ENCODE data around the gene CENPV.

Gene CENPV

GRCh38 chr17:16358394-16358793, 5.1 kb upstream of the CENPV start:
- no peaks in the 10 kb centered on the region for H3K36me3 ChIP-seq (ENCODE audit: control insufficient read depth, insufficient read depth, low read length)
- no peaks in the 10 kb centered on the region for H3K27me3 ChIP-seq (ENCODE audit: control insufficient read depth, insufficient read depth, low read length)
- no peak overlapping the region for H3K27ac ChIP-seq (ENCODE audit: low read length)
- no peak overlapping the region for H3K4me3 ChIP-seq (ENCODE audit: low read length)
- no peak for DNase-seq (ENCODE audit: low read depth, low spot score)
- no peaks in the 10 kb centered on the region for H3K4me1 ChIP-seq (ENCODE audit: control insufficient read depth, insufficient read depth, low read length)
- H3K9me3 ChIP-seq (ENCODE audit: control insufficient read depth, insufficient read depth, low read length): no peaks in the 10 kb centered on the region

- Histone ChIP-seq H3K4me3 (ENCODE audit: low read length) (no peak overlapping the region), H3K27ac (ENCODE audit: low read length) (no peak overlapping the region)
Observed at GRCh38 chr17:16354585-16354984, 1.3 kb upstream of the CENPV start.

GRCh38 chr17:16352667-16353316, 477 bp downstream of the CENPV start:
- H3K27me3 ChIP-seq (ENCODE audit: control insufficient read depth, insufficient read depth, low read length): no peaks in the 10 kb centered on the region
- peak overlapping the region; percentile 93 for H3K4me3 ChIP-seq (ENCODE audit: low read length)
- H3K9me3 ChIP-seq (ENCODE audit: control insufficient read depth, insufficient read depth, low read length): no peaks in the 10 kb centered on the region
- peaks cover 10% of the 10 kb centered on the region for H3K36me3 ChIP-seq (ENCODE audit: control insufficient read depth, insufficient read depth, low read length)
- H3K4me1 ChIP-seq (ENCODE audit: control insufficient read depth, insufficient read depth, low read length): no peaks in the 10 kb centered on the region
- DNase-seq (ENCODE audit: low read depth, low spot score): no peak
- no CpG with 5 or more reads among the region's 75 CpGs for WGBS (ENCODE audit: insufficient coverage, insufficient read length)
- H3K27ac ChIP-seq (ENCODE audit: low read length): no peak overlapping the region

More at GRCh38 chr17:16354585-16354984, 1.3 kb upstream of the CENPV start:
- H3K36me3 ChIP-seq (ENCODE audit: control insufficient read depth, insufficient read depth, low read length): no peaks in the 10 kb centered on the region
- no peaks in the 10 kb centered on the region for H3K27me3 ChIP-seq (ENCODE audit: control insufficient read depth, insufficient read depth, low read length)
- no peak for DNase-seq (ENCODE audit: low read depth, low spot score)
- H3K4me1 ChIP-seq (ENCODE audit: control insufficient read depth, insufficient read depth, low read length): no peaks in the 10 kb centered on the region
- H3K9me3 ChIP-seq (ENCODE audit: control insufficient read depth, insufficient read depth, low read length): no peaks in the 10 kb centered on the region
- no CpG with 5 or more reads among the region's 14 CpGs for WGBS (ENCODE audit: insufficient coverage, insufficient read length)

GRCh38 chr17:16352303-16352666, 984 bp downstream of the CENPV start:
- peak overlapping the region; percentile 93; the same call in 1 of the 2 replicates for H3K4me3 ChIP-seq (ENCODE audit: low read length)
- WGBS (ENCODE audit: insufficient coverage, insufficient read length): no CpG with 5 or more reads among the region's 25 CpGs
- no peaks in the 10 kb centered on the region for H3K27me3 ChIP-seq (ENCODE audit: control insufficient read depth, insufficient read depth, low read length)

GRCh38 chr17:16351831-16352230, 1.4 kb downstream of the CENPV start:
- no peak for DNase-seq (ENCODE audit: low read depth, low spot score)
- Histone ChIP-seq H3K4me3 (ENCODE audit: low read length) (peak overlapping the region; percentile 93; the same call in 1 of the 2 replicates), H3K4me1 (ENCODE audit: control insufficient read depth, insufficient read depth, low read length) (no peaks in the 10 kb centered on the region), H3K27ac (ENCODE audit: low read length) (no peak overlapping the region), H3K9me3 (ENCODE audit: control insufficient read depth, insufficient read depth, low read length) (no peaks in the 10 kb centered on the region), H3K36me3 (ENCODE audit: control insufficient read depth, insufficient read depth, low read length) (peaks cover 10% of the 10 kb centered on the region), H3K27me3 (ENCODE audit: control insufficient read depth, insufficient read depth, low read length) (no peaks in the 10 kb centered on the region)
- WGBS (ENCODE audit: insufficient coverage, insufficient read length): no CpG with 5 or more reads among the region's 10 CpGs

More at GRCh38 chr17:16352303-16352666, 984 bp downstream of the CENPV start:
- DNase-seq (ENCODE audit: low read depth, low spot score): no peak
- Histone ChIP-seq H3K27ac (ENCODE audit: low read length) (no peak overlapping the region), H3K4me1 (ENCODE audit: control insufficient read depth, insufficient read depth, low read length) (no peaks in the 10 kb centered on the region), H3K9me3 (ENCODE audit: control insufficient read depth, insufficient read depth, low read length) (no peaks in the 10 kb centered on the region), H3K36me3 (ENCODE audit: control insufficient read depth, insufficient read depth, low read length) (peaks cover 10% of the 10 kb centered on the region)

- no peak for DNase-seq (ENCODE audit: low read depth, low spot score)
- Histone ChIP-seq H3K27me3 (ENCODE audit: control insufficient read depth, insufficient read depth, low read length) (no peaks in the 10 kb centered on the region), H3K9me3 (ENCODE audit: control insufficient read depth, insufficient read depth, low read length) (no peaks in the 10 kb centered on the region), H3K36me3 (ENCODE audit: control insufficient read depth, insufficient read depth, low read length) (peaks cover 10% of the 10 kb centered on the region), H3K4me3 (ENCODE audit: low read length) (no peak overlapping the region), H3K27ac (ENCODE audit: low read length) (no peak overlapping the region), H3K4me1 (ENCODE audit: control insufficient read depth, insufficient read depth, low read length) (no peaks in the 10 kb centered on the region)
- WGBS (ENCODE audit: insufficient coverage, insufficient read length): no CpG with 5 or more reads among the region's 5 CpGs
Observed at GRCh38 chr17:16349431-16349830, 3.8 kb downstream of the CENPV start.

- Histone ChIP-seq H3K27me3 (ENCODE audit: control insufficient read depth, insufficient read depth, low read length) (no peaks in the 10 kb centered on the region), H3K4me3 (ENCODE audit: low read length) (no peak overlapping the region), H3K36me3 (ENCODE audit: control insufficient read depth, insufficient read depth, low read length) (peaks cover 10% of the 10 kb centered on the region), H3K27ac (ENCODE audit: low read length) (no peak overlapping the region), H3K4me1 (ENCODE audit: control insufficient read depth, insufficient read depth, low read length) (no peaks in the 10 kb centered on the region), H3K9me3 (ENCODE audit: control insufficient read depth, insufficient read depth, low read length) (no peaks in the 10 kb centered on the region)
- WGBS (ENCODE audit: insufficient coverage, insufficient read length): no CpG with 5 or more reads among the region's 6 CpGs
- no peak for DNase-seq (ENCODE audit: low read depth, low spot score)
Observed at GRCh38 chr17:16348586-16348985, 4.7 kb downstream of the CENPV start.

GRCh38 chr17:16346721-16347271, 6.5 kb downstream of the CENPV start:
- Histone ChIP-seq H3K27me3 (ENCODE audit: control insufficient read depth, insufficient read depth, low read length) (no peaks in the 10 kb centered on the region), H3K36me3 (ENCODE audit: control insufficient read depth, insufficient read depth, low read length) (peaks cover 16% of the 10 kb centered on the region), H3K4me3 (ENCODE audit: low read length) (no peak overlapping the region), H3K4me1 (ENCODE audit: control insufficient read depth, insufficient read depth, low read length) (no peaks in the 10 kb centered on the region), H3K27ac (ENCODE audit: low read length) (no peak overlapping the region), H3K9me3 (ENCODE audit: control insufficient read depth, insufficient read depth, low read length) (no peaks in the 10 kb centered on the region)
- no CpG with 5 or more reads among the region's 6 CpGs for WGBS (ENCODE audit: insufficient coverage, insufficient read length)
- DNase-seq (ENCODE audit: low read depth, low spot score): no peak

GRCh38 chr17:16345565-16345964, 7.7 kb downstream of the CENPV start:
- no CpG with 5 or more reads among the region's 5 CpGs for WGBS (ENCODE audit: insufficient coverage, insufficient read length)
- Histone ChIP-seq H3K27ac (ENCODE audit: low read length) (no peak overlapping the region), H3K27me3 (ENCODE audit: control insufficient read depth, insufficient read depth, low read length) (no peaks in the 10 kb centered on the region), H3K36me3 (ENCODE audit: control insufficient read depth, insufficient read depth, low read length) (peaks cover 16% of the 10 kb centered on the region), H3K4me1 (ENCODE audit: control insufficient read depth, insufficient read depth, low read length) (no peaks in the 10 kb centered on the region), H3K9me3 (ENCODE audit: control insufficient read depth, insufficient read depth, low read length) (no peaks in the 10 kb centered on the region), H3K4me3 (ENCODE audit: low read length) (no peak overlapping the region)
- DNase-seq (ENCODE audit: low read depth, low spot score): no peak

- DNase-seq (ENCODE audit: low read depth, low spot score): no peak
- WGBS (ENCODE audit: insufficient coverage, insufficient read length): no CpG with 5 or more reads among the region's 3 CpGs
- H3K27me3 ChIP-seq (ENCODE audit: control insufficient read depth, insufficient read depth, low read length): no peaks in the 10 kb centered on the region
- no peak overlapping the region for H3K27ac ChIP-seq (ENCODE audit: low read length)
- peaks cover 9% of the 10 kb centered on the region for H3K36me3 ChIP-seq (ENCODE audit: control insufficient read depth, insufficient read depth, low read length)
- no peak overlapping the region for H3K4me3 ChIP-seq (ENCODE audit: low read length)
- no peaks in the 10 kb centered on the region for H3K4me1 ChIP-seq (ENCODE audit: control insufficient read depth, insufficient read depth, low read length)
- H3K9me3 ChIP-seq (ENCODE audit: control insufficient read depth, insufficient read depth, low read length): no peaks in the 10 kb centered on the region
Observed at GRCh38 chr17:16343569-16343968, 9.7 kb downstream of the CENPV start.

- no peaks in the 10 kb centered on the region for H3K9me3 ChIP-seq (ENCODE audit: control insufficient read depth, insufficient read depth, low read length)
- H3K4me3 ChIP-seq (ENCODE audit: low read length): no peak overlapping the region
- H3K4me1 ChIP-seq (ENCODE audit: control insufficient read depth, insufficient read depth, low read length): no peaks in the 10 kb centered on the region
- H3K36me3 ChIP-seq (ENCODE audit: control insufficient read depth, insufficient read depth, low read length): peaks cover 6% of the 10 kb centered on the region
- H3K27me3 ChIP-seq (ENCODE audit: control insufficient read depth, insufficient read depth, low read length): no peaks in the 10 kb centered on the region
- WGBS (ENCODE audit: insufficient coverage, insufficient read length): no CpG with 5 or more reads among the region's 4 CpGs
- no peak overlapping the region for H3K27ac ChIP-seq (ENCODE audit: low read length)
- no peak for DNase-seq (ENCODE audit: low read depth, low spot score)
Observed at GRCh38 chr17:16342979-16343378, 10.3 kb downstream of the CENPV start.

Data from iPS DF 6.9 (cell line).